SK-N-SH (cell line): ENCODE data around the gene SLC15A1.

Experiments
- CTCF ChIP-seq: fragments of 200-600 bp; sonication (generic); IDR thresholded peaks from 2 replicates; pipeline ENCODE4 v1.6.1; 2017; ENCODE audit warnings: antibody characterized with exemption, mild to moderate bottlenecking, moderate library complexity
- EP300 ChIP-seq, 2 experiments: IDR thresholded peaks; 2 replicates each; pipeline versions ENCODE4 v1.4.0 to v1.6.1; 2012; ENCODE audit warnings: borderline replicate concordance in 1 of 2, low read depth in 1 of 2, low read length in 1 of 2
- EZH2phosphoT487 ChIP-seq: fragments of 200-600 bp; sonication (generic); IDR thresholded peaks from 2 replicates; pipeline ENCODE4 v1.6.1; 2017; ENCODE audit warnings: low read depth, mixed run types, mild to moderate bottlenecking, antibody characterized with exemption, moderate library complexity, borderline replicate concordance
- FOSL2 ChIP-seq: IDR thresholded peaks from 2 replicates; pipeline ENCODE4 v1.4.0; 2012; ENCODE audit warnings: low read depth, mild to moderate bottlenecking, moderate library complexity, borderline replicate concordance
- GABPA ChIP-seq: IDR thresholded peaks from 2 replicates; pipeline ENCODE4 v1.4.0; 2012; ENCODE audit warnings: low read depth, mild to moderate bottlenecking
- JUND ChIP-seq: IDR thresholded peaks from 2 replicates; pipeline ENCODE4 v1.4.0; 2012
- MAX ChIP-seq: IDR thresholded peaks from 2 replicates; pipeline ENCODE4 v1.4.0; 2012; ENCODE audit warnings: low read depth
- PBX3 ChIP-seq: IDR thresholded peaks from 2 replicates; pipeline ENCODE4; 2012
- RAD21 ChIP-seq: IDR thresholded peaks from 2 replicates; pipeline ENCODE4 v1.6.1; 2012; ENCODE audit warnings: mild to moderate bottlenecking, low read length
- REST ChIP-seq: IDR thresholded peaks from 2 replicates; pipeline ENCODE4 v1.6.1; 2012; ENCODE audit warnings: mild to moderate bottlenecking, low read depth, low read length, moderate library complexity
- SIN3A ChIP-seq: IDR thresholded peaks from 2 replicates; pipeline ENCODE4 v1.6.1; 2012; ENCODE audit warnings: low read depth, mild to moderate bottlenecking, low read length, moderate library complexity, borderline replicate concordance
- SMC3 ChIP-seq: IDR thresholded peaks from 2 replicates; pipeline ENCODE4 v1.6.1; 2012; ENCODE audit warnings: low read depth, low read length, improper control_type of control experiment
- TEAD4 ChIP-seq: IDR thresholded peaks from 2 replicates; pipeline ENCODE4 v1.4.0; 2012; ENCODE audit warnings: mild to moderate bottlenecking, borderline replicate concordance; ENCODE audit not compliant: insufficient read depth
- USF1 ChIP-seq: IDR thresholded peaks from 2 replicates; pipeline ENCODE4 v1.4.0; 2012; ENCODE audit warnings: low read depth, borderline replicate concordance

- no peak for TF ChIP-seq SMC3
- no peak for TF ChIP-seq SIN3A
- no peak for TF ChIP-seq CTCF
- no peak for TF ChIP-seq JUND
- TF ChIP-seq MAX = no peak
- no peak for TF ChIP-seq REST
- no peak for TF ChIP-seq FOSL2
- no peak for TF ChIP-seq PBX3
- no peak for TF ChIP-seq EP300 (IDR thresholded peaks at IDR 0.05; ENCODE audit: borderline replicate concordance in 1 of 2, low read depth in 1 of 2, low read length in 1 of 2)
- TF ChIP-seq RAD21 = no peak
- TF ChIP-seq GABPA = no peak
- no peak for TF ChIP-seq TEAD4
- no peak for TF ChIP-seq EZH2phosphoT487
- no peak for TF ChIP-seq USF1
These were observed 21.4 kb upstream of the SLC15A1 start for GRCh38 chr13:98773921-98774320.
